DND-41 (cell line): ENCODE results near the gene DSTN.
A peak's percentile ranks its signal among the peaks of the same experiment; 100 is the strongest.

Experiments used
- ATAC-seq: fragments of 200-7000 bp; cut with Tn5 transposase; 3 replicates; pipeline ENCODE4 v1.9.1; 2021; ENCODE audit warnings: low read depth; ENCODE audit not compliant: insufficient read depth
- DNase-seq: peaks from one replicate; pipeline ENCODE4 v3.0.0-alpha.2; 2020
- H2AFZ ChIP-seq: 2 replicates; pipeline ENCODE4 v1.6.0; 2012; ENCODE audit warnings: low read depth, low read length
- H3K27ac ChIP-seq: 2 replicates; pipeline ENCODE4 v1.5.1; 2012; ENCODE audit warnings: low read length, inconsistent platforms
- H3K27me3 ChIP-seq: fragments of 200-600 bp; sonication (generic); 2 replicates; pipeline ENCODE4 v1.6.0; 2012; ENCODE audit warnings: low read length, mild to moderate bottlenecking, inconsistent platforms; ENCODE audit not compliant: insufficient read depth, poor library complexity
- H3K36me3 ChIP-seq: 2 replicates; pipeline ENCODE4 v1.5.1; 2012; ENCODE audit warnings: low read length, inconsistent platforms; ENCODE audit not compliant: insufficient read depth
- H3K4me1 ChIP-seq: 2 replicates; pipeline ENCODE4 v1.5.1; 2012; ENCODE audit warnings: mild to moderate bottlenecking, low read length; ENCODE audit not compliant: insufficient read depth
- H3K4me2 ChIP-seq: 2 replicates; pipeline ENCODE4 v1.6.0; 2012; ENCODE audit warnings: mild to moderate bottlenecking, moderate library complexity, low read length, inconsistent platforms; ENCODE audit not compliant: insufficient read depth
- H3K4me3 ChIP-seq, 2 experiments: fragments of 200-600 bp in 1 of 2; shearing (Covaris generic) in 1 of 2; 2 replicates each; pipeline ENCODE4 v1.5.1; 2012 to 2016; ENCODE audit warnings: inconsistent platforms in 2 of 2, low read length in 2 of 2, mild to moderate bottlenecking in 2 of 2, low read depth in 1 of 2, moderate library complexity in 1 of 2
- H3K79me2 ChIP-seq: 2 replicates; pipeline ENCODE4 v1.6.0; 2012; ENCODE audit warnings: low read length, inconsistent platforms; ENCODE audit not compliant: insufficient read depth
- H3K9ac ChIP-seq: 2 replicates; pipeline ENCODE4 v1.6.0; 2012; ENCODE audit warnings: low read depth, mild to moderate bottlenecking, inconsistent platforms, low read length, moderate library complexity
- H3K9me3 ChIP-seq: 2 replicates; pipeline ENCODE4 v1.5.1; 2012; ENCODE audit warnings: low read length, moderate library complexity, mild to moderate bottlenecking, inconsistent platforms; ENCODE audit not compliant: insufficient read depth, severe bottlenecking
- H4K20me1 ChIP-seq: 2 replicates; pipeline ENCODE4 v1.6.0; 2012; ENCODE audit warnings: low read length; ENCODE audit not compliant: insufficient read depth
- EZH2 ChIP-seq: IDR thresholded peaks from 3 replicates; pipeline ENCODE4 v1.6.1; 2012; ENCODE audit warnings: borderline replicate concordance, low read depth, mild to moderate bottlenecking, moderate library complexity, low read length, inconsistent platforms; ENCODE audit not compliant: severe bottlenecking
- TF ChIP-seq, protein P1 (sequence below): IDR thresholded peaks from 2 replicates; pipeline ENCODE4 v1.5.1; 2012; ENCODE audit warnings: borderline replicate concordance, low read length, moderate library complexity, mild to moderate bottlenecking; ENCODE audit not compliant: poor library complexity, severe bottlenecking; ENCODE audit errors: extremely low read depth

The DSTN gene

DNA sequence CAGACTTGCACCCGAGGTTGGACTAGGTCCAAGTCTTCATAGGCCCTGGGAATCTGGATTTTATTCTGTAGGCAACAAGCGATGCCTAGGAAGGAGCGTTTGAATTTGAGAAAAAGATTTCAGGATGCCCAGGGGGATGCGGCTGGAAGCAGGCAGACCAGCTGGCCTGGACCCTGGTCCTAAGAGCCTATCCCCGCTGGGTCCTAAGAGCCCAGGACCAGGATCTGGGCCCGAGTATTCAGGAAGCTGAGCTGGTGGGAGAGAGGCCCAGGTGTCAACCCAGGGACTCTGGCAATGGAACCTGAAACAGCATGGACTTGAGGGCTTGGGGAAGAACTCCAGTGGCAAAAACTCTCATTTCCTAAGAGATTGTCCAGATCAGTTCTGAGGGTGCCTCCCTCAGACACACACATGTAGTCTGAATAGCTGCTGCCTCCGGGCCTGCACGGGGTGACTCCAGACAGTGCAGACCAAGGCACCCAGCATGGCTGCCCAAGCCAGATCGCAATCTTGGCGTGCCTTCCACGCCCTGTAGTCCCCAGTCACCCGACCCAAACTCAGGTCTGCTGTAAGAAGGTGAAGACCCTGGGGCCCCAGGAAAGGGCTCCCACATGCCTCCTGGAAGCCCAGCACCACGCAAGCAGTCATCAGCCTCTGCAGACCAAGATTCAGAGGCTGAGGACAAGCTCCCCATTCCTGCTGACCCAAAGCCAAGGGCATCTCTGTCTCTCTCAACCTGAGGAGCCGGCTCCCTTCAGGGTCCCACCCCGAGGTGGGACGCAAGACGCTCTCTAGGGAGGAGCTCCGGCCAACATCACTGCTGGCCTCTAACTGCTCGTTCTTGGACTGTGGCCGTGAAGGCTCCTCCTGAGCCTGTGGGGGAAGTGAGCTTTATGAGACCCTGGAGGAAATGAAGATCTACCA, 77.8 kb downstream of the DSTN start:
- Histone ChIP-seq H2AFZ (no peak overlapping the region), H3K4me3 (no peak overlapping the region), H3K27me3 (no peaks in the 10 kb centered on the region), H3K36me3 (peaks cover 18% of the 10 kb centered on the region), H3K4me1 (no peaks in the 10 kb centered on the region), H3K27ac (no peak overlapping the region), H4K20me1 (peaks cover 59% of the 10 kb centered on the region), H3K9me3 (no peaks in the 10 kb centered on the region), H3K79me2 (peaks cover 38% of the 10 kb centered on the region), H3K4me2 (no peak overlapping the region), H3K9ac (no peak overlapping the region)
- DNase-seq: no peak
- TF ChIP-seq EZH2: no peak
- TF ChIP-seq, protein P1, sequence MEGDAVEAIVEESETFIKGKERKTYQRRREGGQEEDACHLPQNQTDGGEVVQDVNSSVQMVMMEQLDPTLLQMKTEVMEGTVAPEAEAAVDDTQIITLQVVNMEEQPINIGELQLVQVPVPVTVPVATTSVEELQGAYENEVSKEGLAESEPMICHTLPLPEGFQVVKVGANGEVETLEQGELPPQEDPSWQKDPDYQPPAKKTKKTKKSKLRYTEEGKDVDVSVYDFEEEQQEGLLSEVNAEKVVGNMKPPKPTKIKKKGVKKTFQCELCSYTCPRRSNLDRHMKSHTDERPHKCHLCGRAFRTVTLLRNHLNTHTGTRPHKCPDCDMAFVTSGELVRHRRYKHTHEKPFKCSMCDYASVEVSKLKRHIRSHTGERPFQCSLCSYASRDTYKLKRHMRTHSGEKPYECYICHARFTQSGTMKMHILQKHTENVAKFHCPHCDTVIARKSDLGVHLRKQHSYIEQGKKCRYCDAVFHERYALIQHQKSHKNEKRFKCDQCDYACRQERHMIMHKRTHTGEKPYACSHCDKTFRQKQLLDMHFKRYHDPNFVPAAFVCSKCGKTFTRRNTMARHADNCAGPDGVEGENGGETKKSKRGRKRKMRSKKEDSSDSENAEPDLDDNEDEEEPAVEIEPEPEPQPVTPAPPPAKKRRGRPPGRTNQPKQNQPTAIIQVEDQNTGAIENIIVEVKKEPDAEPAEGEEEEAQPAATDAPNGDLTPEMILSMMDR: no peak
- ATAC-seq: no peak

DNA sequence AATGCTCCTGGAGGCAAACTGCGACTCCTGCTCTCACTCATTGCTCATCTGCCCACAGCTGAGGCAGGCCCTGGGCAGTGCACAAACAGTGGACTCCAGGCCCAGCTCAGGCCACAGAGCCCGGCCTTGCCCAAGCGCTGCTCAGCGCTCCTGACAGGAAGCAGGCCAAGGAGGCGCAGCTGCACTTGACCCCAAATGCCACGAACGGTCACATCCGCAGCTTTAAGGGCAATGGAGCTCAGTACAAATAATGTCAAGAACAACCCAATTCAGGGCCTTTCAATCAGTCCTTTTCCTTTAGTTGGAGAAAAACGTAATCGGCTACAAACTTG, 78.4 kb downstream of the DSTN start:
- TF ChIP-seq EZH2: no peak
- TF ChIP-seq, protein P1: no peak
- H3K9ac ChIP-seq: no peak overlapping the region
- H3K36me3 ChIP-seq: peaks cover 17% of the 10 kb centered on the region
- H3K27me3 ChIP-seq: no peaks in the 10 kb centered on the region
- DNase-seq (no peak), ATAC-seq (no peak)
- peaks cover 35% of the 10 kb centered on the region for H3K79me2 ChIP-seq
- H3K4me1 ChIP-seq: no peaks in the 10 kb centered on the region
- H3K9me3 ChIP-seq: no peaks in the 10 kb centered on the region
- no peak overlapping the region for H2AFZ ChIP-seq
- H4K20me1 ChIP-seq: peaks cover 53% of the 10 kb centered on the region
- H3K4me3 ChIP-seq: no peak overlapping the region
- H3K27ac ChIP-seq: no peak overlapping the region
- H3K4me2 ChIP-seq: no peak overlapping the region

DNA sequence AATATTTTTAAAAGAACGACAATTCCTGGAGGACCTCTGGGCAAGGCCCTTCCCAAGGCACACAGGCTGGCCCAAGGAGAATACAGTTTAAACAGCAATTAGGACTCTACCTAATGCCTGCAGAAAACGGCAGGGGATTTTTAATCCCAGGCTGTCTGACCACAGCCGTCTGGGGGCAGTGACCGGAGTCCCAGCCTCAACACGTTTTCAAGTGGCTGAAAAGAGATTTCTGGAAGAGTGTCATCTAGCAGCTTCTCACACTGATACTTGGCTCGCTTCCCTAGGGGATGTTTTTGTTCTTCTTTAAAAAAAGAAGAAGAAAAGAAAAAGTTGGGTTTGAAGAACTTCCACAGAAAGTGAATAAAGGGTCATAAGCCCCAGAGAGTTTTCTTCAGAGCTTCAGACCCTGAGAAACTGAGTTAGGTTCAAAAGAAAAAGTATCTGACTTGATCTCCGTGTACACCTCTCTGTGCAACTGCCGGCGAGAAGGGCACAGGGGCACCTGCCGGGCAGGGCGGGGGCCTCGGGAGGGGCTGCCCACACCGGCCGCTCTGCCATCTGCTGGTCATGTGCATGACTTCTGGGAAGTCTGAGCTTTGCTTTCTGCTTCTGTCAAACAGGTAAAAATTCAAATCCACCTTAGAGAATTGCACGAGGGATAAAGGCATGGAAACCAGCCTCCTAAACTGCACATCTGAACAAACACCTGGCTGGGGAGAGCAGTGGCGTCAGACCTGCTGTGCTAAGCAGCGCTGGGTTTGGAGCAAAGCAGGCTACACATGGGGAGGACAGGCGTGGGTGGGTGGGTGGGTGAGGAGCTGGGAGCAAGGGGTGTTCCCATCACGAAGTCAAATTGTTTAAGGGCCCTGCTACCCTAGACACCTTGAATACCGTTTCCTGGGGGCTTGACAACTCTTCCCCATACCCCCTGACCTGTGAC, 79.2 kb downstream of the DSTN start:
- Histone ChIP-seq H3K9ac (no peak overlapping the region), H2AFZ (no peak overlapping the region), H3K4me2 (no peak overlapping the region), H4K20me1 (peaks cover 49% of the 10 kb centered on the region), H3K4me3 (no peak overlapping the region), H3K36me3 (peaks cover 17% of the 10 kb centered on the region), H3K27me3 (no peaks in the 10 kb centered on the region), H3K79me2 (peaks cover 28% of the 10 kb centered on the region), H3K9me3 (no peaks in the 10 kb centered on the region), H3K4me1 (no peaks in the 10 kb centered on the region), H3K27ac (no peak overlapping the region)
- DNase-seq: no peak
- no peak for ATAC-seq
- TF ChIP-seq, protein P1: peak; percentile 39
- no peak for TF ChIP-seq EZH2
